IMR-90 (cell line): ENCODE measurements around the gene DHRS3. TPM values are rescaled to one million over a fixed set of nuclear protein-coding genes. Genes with fewer than 3 reads are reported as not detected.

ENCODE experiments used
- ATAC-seq: fragments of 200-7000 bp; cut with Tn5 transposase; 2 replicates; pipeline ENCODE4 v1.9.1; 2020; ENCODE audit warnings: low read depth, mild to moderate bottlenecking, moderate library complexity
- BruUV-seq: library from RNA; stranded (reverse); fragments of 400-500 nt; replicated peaks from 2 replicates; lab custom pipeline; 2021; lab: Mats Ljungman, UMichigan
- CTCF ChIA-PET: fragments of 300-600 bp; formaldehyde crosslinking; extraction: SDS; loops from one replicate; lab custom pipeline; 2021; ENCODE audit warnings: antibody characterized with exemption; lab: Yijun Ruan, JAX
- POLR2A ChIA-PET: fragments of 300-600 bp; sonication (Branson Sonifier 250); formaldehyde crosslinking; loops from one replicate; lab custom pipeline; 2022; ENCODE audit warnings: antibody characterized with exemption; ENCODE audit not compliant: unreplicated experiment; lab: Charles Lee
- DNase-seq: peaks from one replicate; pipeline ENCODE4 v3.0.0; 2013
- H2AFZ ChIP-seq: replicated peaks from 2 replicates; pipeline ENCODE3; 2013; ENCODE audit warnings: low read length, mild to moderate bottlenecking; ENCODE audit not compliant: poor library complexity
- H2AK5ac ChIP-seq: 2 replicates; pipeline ENCODE4 v1.6.1; 2013; ENCODE audit warnings: low read depth, low read length, inconsistent platforms
- H2AK9ac ChIP-seq: replicated peaks from 2 replicates; pipeline ENCODE3; 2013; ENCODE audit warnings: mild to moderate bottlenecking, low read depth, low read length, moderate library complexity; ENCODE audit not compliant: poor library complexity
- H2BK120ac ChIP-seq: 2 replicates; pipeline ENCODE4 v1.6.1; 2013; ENCODE audit warnings: low read depth, low read length, inconsistent platforms
- H2BK15ac ChIP-seq: 3 replicates; pipeline ENCODE4 v1.6.1; 2013; ENCODE audit warnings: low read depth, low read length, inconsistent platforms
- H2BK20ac ChIP-seq: 2 replicates; pipeline ENCODE4 v1.6.1; 2013; ENCODE audit warnings: low read depth, mild to moderate bottlenecking, inconsistent platforms, low read length, moderate library complexity
- H2BK5ac ChIP-seq: 2 replicates; pipeline ENCODE4 v1.6.1; 2013; ENCODE audit warnings: mild to moderate bottlenecking, low read depth, low read length, inconsistent platforms; ENCODE audit not compliant: poor library complexity, severe bottlenecking
- H3K14ac ChIP-seq: replicated peaks from 2 replicates; pipeline ENCODE4 v1.6.1; 2013; ENCODE audit warnings: low read depth, low read length, inconsistent platforms
- H3K18ac ChIP-seq: 2 replicates; pipeline ENCODE4 v1.6.1; 2013; ENCODE audit warnings: low read depth, low read length, control low read depth
- H3K23ac ChIP-seq: 2 replicates; pipeline ENCODE4 v1.6.1; 2013; ENCODE audit warnings: low read depth, low read length, inconsistent platforms
- H3K27ac ChIP-seq: 2 replicates; pipeline ENCODE4 v1.5.1; 2013; ENCODE audit warnings: mild to moderate bottlenecking, control low read depth, low read length; ENCODE audit not compliant: insufficient read depth
- H3K27me3 ChIP-seq: 2 replicates; pipeline ENCODE4 v1.6.1; 2013; ENCODE audit warnings: low read length; ENCODE audit not compliant: control insufficient read depth, insufficient read depth
- H3K36me3 ChIP-seq: 2 replicates; pipeline ENCODE4 v1.6.1; 2013; ENCODE audit warnings: low read length, mixed read lengths; ENCODE audit not compliant: control insufficient read depth, insufficient read depth
- H3K4ac ChIP-seq: 2 replicates; pipeline ENCODE4 v1.6.1; 2013; ENCODE audit warnings: low read depth, low read length, inconsistent platforms
- H3K4me1 ChIP-seq: 2 replicates; pipeline ENCODE4 v1.6.1; 2013; ENCODE audit warnings: low read length, mixed read lengths; ENCODE audit not compliant: control insufficient read depth, insufficient read depth
- H3K4me2 ChIP-seq: 2 replicates; pipeline ENCODE4 v1.6.1; 2013; ENCODE audit warnings: low read depth, mild to moderate bottlenecking, control low read depth, low read length, moderate library complexity
- H3K4me3 ChIP-seq: 2 replicates; pipeline ENCODE4 v1.5.1; 2013; ENCODE audit warnings: low read depth, mild to moderate bottlenecking, control low read depth, low read length, moderate library complexity; ENCODE audit not compliant: insufficient read depth
- H3K56ac ChIP-seq: 2 replicates; pipeline ENCODE4 v1.6.1; 2013; ENCODE audit warnings: low read length, inconsistent platforms; ENCODE audit not compliant: insufficient read depth; ENCODE audit errors: extremely low read depth
- H3K79me1 ChIP-seq, 2 experiments: 2 replicates each; pipeline ENCODE4 v1.6.1; 2013; ENCODE audit warnings: low read length in 2 of 2, inconsistent platforms in 1 of 2, low read depth in 1 of 2
- H3K9ac ChIP-seq: 2 replicates; pipeline ENCODE4 v1.6.1; 2013; ENCODE audit warnings: low read depth, low read length, control low read depth
- H3K9me1 ChIP-seq: 2 replicates; pipeline ENCODE4 v1.6.1; 2013; ENCODE audit warnings: low read length, inconsistent platforms; ENCODE audit not compliant: insufficient read depth
- H3K9me3 ChIP-seq: 2 replicates; pipeline ENCODE4 v1.6.1; 2013; ENCODE audit warnings: low read length; ENCODE audit not compliant: control insufficient read depth, insufficient read depth
- H4K20me1 ChIP-seq: 2 replicates; pipeline ENCODE4 v1.6.1; 2013; ENCODE audit warnings: low read length, inconsistent platforms; ENCODE audit not compliant: insufficient read depth
- H4K5ac ChIP-seq: 2 replicates; pipeline ENCODE4 v1.6.1; 2013; ENCODE audit warnings: mild to moderate bottlenecking, low read depth, low read length, control low read depth
- H4K8ac ChIP-seq, 2 experiments: 2 replicates each; pipeline ENCODE4 v1.6.1; 2013; ENCODE audit warnings: low read depth in 2 of 2, low read length in 2 of 2, control low read depth in 1 of 2, inconsistent platforms in 1 of 2
- H4K91ac ChIP-seq: 2 replicates; pipeline ENCODE4 v1.6.1; 2013; ENCODE audit warnings: low read depth, low read length, inconsistent platforms; ENCODE audit not compliant: insufficient read depth
- BHLHE40 ChIP-seq: fragments of 150-350 bp; IDR thresholded peaks from 2 replicates; pipeline ENCODE4 v1.6.1; 2016; ENCODE audit warnings: mild to moderate bottlenecking, low read depth, low read length
- CEBPB ChIP-seq: IDR thresholded peaks from 2 replicates; pipeline ENCODE4 v1.6.1; 2012; ENCODE audit warnings: low read depth, low read length, improper control_type of control experiment
- CHD1 ChIP-seq: IDR thresholded peaks from 2 replicates; pipeline ENCODE4 v1.6.1; 2012; ENCODE audit warnings: low read depth, low read length, improper control_type of control experiment
- CTCF ChIP-seq: conservative IDR thresholded peaks from 2 replicates; pipeline ENCODE4 v1.5.1; 2012; ENCODE audit warnings: mild to moderate bottlenecking, low read depth, low read length, improper control_type of control experiment
- ELK1 ChIP-seq: fragments of 150-350 bp; IDR thresholded peaks from 2 replicates; pipeline ENCODE4 v1.6.1; 2016; ENCODE audit warnings: low read depth, mild to moderate bottlenecking, low read length, moderate library complexity, borderline replicate concordance
- FOS ChIP-seq: fragments of 150-350 bp; IDR thresholded peaks from 2 replicates; pipeline ENCODE4 v1.6.1; 2016; ENCODE audit warnings: low read depth, low read length
- MAFK ChIP-seq: IDR thresholded peaks from 2 replicates; pipeline ENCODE4 v1.6.1; 2012; ENCODE audit warnings: low read depth, low read length, improper control_type of control experiment
- MAZ ChIP-seq: IDR thresholded peaks from 2 replicates; pipeline ENCODE4 v1.6.1; 2012; ENCODE audit warnings: low read depth, mild to moderate bottlenecking, low read length, improper control_type of control experiment, moderate library complexity, borderline replicate concordance
- MXI1 ChIP-seq: IDR thresholded peaks from 2 replicates; pipeline ENCODE4 v1.6.1; 2012; ENCODE audit warnings: low read depth, mild to moderate bottlenecking, low read length, moderate library complexity, borderline replicate concordance
- POLR2A ChIP-seq: IDR thresholded peaks from 2 replicates; pipeline ENCODE4 v1.6.1; 2012; ENCODE audit warnings: mild to moderate bottlenecking, low read depth, low read length
- RAD21 ChIP-seq: IDR thresholded peaks from 2 replicates; pipeline ENCODE4 v1.6.1; 2012; ENCODE audit warnings: low read length, improper control_type of control experiment
- RCOR1 ChIP-seq: IDR thresholded peaks from 2 replicates; pipeline ENCODE4 v1.6.1; 2012; ENCODE audit warnings: mild to moderate bottlenecking, low read length, improper control_type of control experiment; ENCODE audit not compliant: insufficient replicate concordance
- SMC3 ChIP-seq: fragments of 150-350 bp; IDR thresholded peaks from 2 replicates; pipeline ENCODE4 v1.6.1; 2016; ENCODE audit warnings: low read depth, mild to moderate bottlenecking, antibody characterized with exemption, low read length, moderate library complexity
- USF2 ChIP-seq: fragments of 150-350 bp; IDR thresholded peaks from 2 replicates; pipeline ENCODE4 v1.6.1; 2017; ENCODE audit warnings: mild to moderate bottlenecking, antibody characterized with exemption, low read length, low read depth
- dilution Hi-C: fragments of 300-500 bp; cut with HindIII; formaldehyde crosslinking; loops from one replicate; pipeline ENCODE4 v1.14.3; 2018; ENCODE audit warnings: low sequenced_read_pairs; ENCODE audit not compliant: unreplicated experiment
- in situ Hi-C: fragments of 300-500 bp; cut with MboI; formaldehyde crosslinking; loops from 3 replicates; pipeline ENCODE4 v1.14.3; 2019; ENCODE audit warnings: low sequenced_read_pairs, inconsistent platforms, mixed read lengths
- intact Hi-C: fragments of 100-400 bp; cut with micrococcal nuclease; formaldehyde crosslinking; loops from 2 replicates; pipeline ENCODE4 v1.10.0; 2022
- polyA plus RNA-seq, 3 experiments: library from polyadenylated mRNA; depleted of rRNA; stranded (reverse); fragments of >200 nt; gene quantifications; 2 replicates each; pipeline ENCODE4 v1.2.3, GENCODE V29; 2012; ENCODE audit warnings: low replicate concordance in 1 of 3
- total RNA-seq: library from RNA; depleted of rRNA; stranded (reverse); fragments of >200 nt; gene quantifications from 2 replicates; pipeline ENCODE4 v1.2.3, GENCODE V29; 2012

DHRS3 gene
- total and polyA plus RNA-seq, 2 of the 4 experiments (the other 2 are of a cell fraction) = 11.2 to 14.5 TPM

- peaks cover 22% of the 10 kb centered on the region for H3K27me3 ChIP-seq
- no peak overlapping the region for H2AK9ac ChIP-seq
- H3K4me3 ChIP-seq = no peak overlapping the region
- no peak overlapping the region for H3K27ac ChIP-seq
- in situ Hi-C loops (no loop called here), intact Hi-C loops (no loop called here), dilution Hi-C loops (no loop called here)
- H2BK120ac ChIP-seq = no peak overlapping the region
- no peak for ATAC-seq
- H4K8ac ChIP-seq = no peak overlapping the region
- H4K5ac ChIP-seq = no peak overlapping the region
- H3K18ac ChIP-seq = no peak overlapping the region
- H2AK5ac ChIP-seq = no peak overlapping the region
- H2BK15ac ChIP-seq = no peak overlapping the region
- ChIA-PET POLR2A (no interaction called here), CTCF (interaction anchor here (0.8 kb wide), 1 partner anchor 18 kb away, joined by 3 read pairs; no protein-coding TSS in a partner anchor)
- H3K4ac ChIP-seq = no peak overlapping the region
- no peak overlapping the region for H3K9ac ChIP-seq
- H2AFZ ChIP-seq = no peak overlapping the region
- H3K14ac ChIP-seq = no peak overlapping the region
- H3K79me1 ChIP-seq = no peaks in the 10 kb centered on the region
- no peak overlapping the region for H3K23ac ChIP-seq
- TF ChIP-seq CEBPB (no peak), USF2 (no peak), RAD21 (no peak), BHLHE40 (no peak), RCOR1 (no peak), CTCF (no peak), SMC3 (no peak), POLR2A (no peak), ELK1 (no peak), FOS (no peak), MAFK (no peak), MAZ (no peak), CHD1 (no peak), MXI1 (no peak)
- H3K4me1 ChIP-seq = peaks cover 3% of the 10 kb centered on the region; the same call in 1 of the 2 replicates
- no peak overlapping the region for H2BK20ac ChIP-seq
- BruUV-seq = no TSS peak
- no peak overlapping the region for H3K56ac ChIP-seq
- H4K20me1 ChIP-seq = no peaks in the 10 kb centered on the region
- H3K9me1 ChIP-seq = no peaks in the 10 kb centered on the region
- no peak overlapping the region for H4K91ac ChIP-seq
- DNase-seq = no peak
- no peaks in the 10 kb centered on the region for H3K36me3 ChIP-seq
- peaks cover 21% of the 10 kb centered on the region for H3K9me3 ChIP-seq
- H3K4me2 ChIP-seq = no peak overlapping the region
- H2BK5ac ChIP-seq = no peak overlapping the region
These were observed 22.9 kb upstream of the DHRS3 start for GRCh38 chr1:12640958-12641272.
